HCT116 (cell line): ENCODE results near the gene RAN. TPM values are rescaled to one million over a fixed set of nuclear protein-coding genes. Genes with fewer than 3 reads are reported as not detected.
"Not testable (repeated sequence)": the region's sequence is repeated elsewhere in the genome, so short reads cannot be mapped to it uniquely, and the experiment has no call there.

Experiments used
- ATAC-seq: fragments of 200-7000 bp; cut with Tn5 transposase; 2 replicates; pipeline ENCODE4 v1.9.1; 2020; ENCODE audit warnings: mild to moderate bottlenecking, moderate library complexity
- BruUV-seq: library from RNA; stranded (reverse); fragments of 400-500 nt; replicated peaks from 2 replicates; lab custom pipeline; 2021; lab: Mats Ljungman, UMichigan
- CTCF ChIA-PET: fragments of 300-600 bp; sonication (Branson Sonifier 250); formaldehyde crosslinking; loops from one replicate; lab custom pipeline; 2021; ENCODE audit warnings: antibody characterized with exemption; lab: Charles Lee
- POLR2A ChIA-PET: fragments of 300-600, 350-600 bp; sonication (Branson Sonifier 250); formaldehyde crosslinking; loops from one replicate; lab custom pipeline; 2021; ENCODE audit warnings: antibody characterized with exemption; lab: Charles Lee
- RAD21 ChIA-PET, 2 experiments: fragments of 300-600 bp; sonication (Branson Sonifier 250); formaldehyde crosslinking; loops; one replicate each; lab custom pipeline; 2023; ENCODE audit warnings: low total read pairs in 2 of 2; ENCODE audit not compliant: uncharacterized antibody in 2 of 2, unreplicated experiment in 2 of 2, low non-redundant PET in 1 of 2; lab: Charles Lee
- DNase-seq: peaks from one replicate; pipeline ENCODE4 v3.0.0-alpha.2; 2010; ENCODE audit warnings: low read depth, low spot score
- H2AFZ ChIP-seq: fragments of 200-600 bp; shearing (Covaris generic), sonication (generic); 2 replicates; pipeline ENCODE4 v1.6.1; 2017; ENCODE audit warnings: low read depth, mixed run types, mixed read lengths, antibody characterized with exemption, low read length; ENCODE audit not compliant: poor library complexity, severe bottlenecking
- H3K27ac ChIP-seq: 2 replicates; pipeline ENCODE4 v1.5.1; 2012; ENCODE audit warnings: low read depth, low read length
- H3K27me3 ChIP-seq: fragments of 200-600 bp; sonication (generic); 2 replicates; pipeline ENCODE4 v1.6.1; 2016; ENCODE audit warnings: mixed run types, low read length, mixed read lengths; ENCODE audit not compliant: insufficient read depth
- H3K36me3 ChIP-seq, 2 experiments: fragments of 200-500 bp in 1 of 2; fragments of 200-600 bp in 1 of 2; sonication (Bioruptor generic) in 1 of 2; sonication (generic) in 1 of 2; 2 replicates each; pipeline versions ENCODE4 v1.5.1 to v1.6.1; 2014 to 2016; ENCODE audit warnings: low read length in 2 of 2, inconsistent platforms in 1 of 2, mixed read lengths in 1 of 2, mixed run types in 1 of 2; ENCODE audit not compliant: insufficient read depth in 2 of 2, control insufficient read depth in 1 of 2
- H3K4me1 ChIP-seq, 2 experiments: fragments of 200-600 bp in 1 of 2; sonication (generic) in 1 of 2; 2 replicates each; pipeline versions ENCODE4 v1.5.1 to v1.6.1; 2012 to 2017; ENCODE audit warnings: low read length in 2 of 2, inconsistent platforms in 1 of 2, mild to moderate bottlenecking in 1 of 2, mixed read lengths in 1 of 2, mixed run types in 1 of 2, moderate library complexity in 1 of 2; ENCODE audit not compliant: insufficient read depth in 2 of 2, control insufficient read depth in 1 of 2
- H3K4me2 ChIP-seq: fragments of 200-600 bp; sonication (generic); 2 replicates; pipeline ENCODE4 v1.6.1; 2017; ENCODE audit warnings: mixed run types, low read length, mixed read lengths
- H3K4me3 ChIP-seq, 2 experiments: fragments of 200-600 bp in 1 of 2; sonication (generic) in 1 of 2; replicated peaks in 1 of 2; 2 replicates each; pipeline ENCODE4 v1.5.1; 2011 to 2016; ENCODE audit warnings: low read length in 2 of 2, control low read depth in 1 of 2, low read depth in 1 of 2, mild to moderate bottlenecking in 1 of 2, mixed read lengths in 1 of 2, mixed run types in 1 of 2
- H3K79me2 ChIP-seq: fragments of 200-600 bp; sonication (generic); 2 replicates; pipeline ENCODE4 v1.6.1; 2017; ENCODE audit warnings: mild to moderate bottlenecking, mixed run types, low read length, moderate library complexity, mixed read lengths; ENCODE audit not compliant: insufficient read depth
- H3K9ac ChIP-seq: fragments of 200-600 bp; sonication (generic); 2 replicates; pipeline ENCODE4 v1.6.1; 2016; ENCODE audit warnings: low read length, mixed read lengths
- H3K9me2 ChIP-seq: fragments of 200-600 bp; sonication (generic), shearing (Covaris generic); 2 replicates; pipeline ENCODE4 v1.6.1; 2017; ENCODE audit warnings: mixed run types, mild to moderate bottlenecking, moderate library complexity; ENCODE audit not compliant: insufficient read depth
- H3K9me3 ChIP-seq, 2 experiments: fragments of 200-500 bp in 1 of 2; fragments of 200-600 bp in 1 of 2; sonication (Bioruptor generic) in 1 of 2; sonication (generic) in 1 of 2; 2 replicates each; pipeline ENCODE4 v1.6.1; 2014 to 2017; ENCODE audit warnings: low read length in 2 of 2, mixed read lengths in 2 of 2, inconsistent platforms in 1 of 2, low read depth in 1 of 2, mild to moderate bottlenecking in 1 of 2, mixed run types in 1 of 2, moderate library complexity in 1 of 2; ENCODE audit not compliant: control insufficient read depth in 1 of 2, insufficient read depth in 1 of 2
- H4K20me1 ChIP-seq: fragments of 200-600 bp; sonication (generic), shearing (Covaris generic); 2 replicates; pipeline ENCODE4 v1.6.1; 2017; ENCODE audit warnings: mixed run types, mild to moderate bottlenecking, moderate library complexity; ENCODE audit not compliant: insufficient read depth
- ATF3 ChIP-seq: IDR thresholded peaks from 2 replicates; pipeline ENCODE4 v1.6.1; 2012
- CEBPB ChIP-seq: IDR thresholded peaks from 2 replicates; pipeline ENCODE4 v1.6.1; 2012; ENCODE audit warnings: low read depth
- EGR1 ChIP-seq: IDR thresholded peaks from 2 replicates; pipeline ENCODE4 v1.6.1; 2012; ENCODE audit warnings: low read depth
- ELF1 ChIP-seq: IDR thresholded peaks from 2 replicates; pipeline ENCODE4 v1.6.1; 2012; ENCODE audit warnings: low read depth, borderline replicate concordance
- EZH2phosphoT487 ChIP-seq: fragments of 200-600 bp; IDR thresholded peaks from 2 replicates; pipeline ENCODE4 v1.6.1; 2018; ENCODE audit warnings: antibody characterized with exemption, borderline replicate concordance
- FOSL1 ChIP-seq: IDR thresholded peaks from 2 replicates; pipeline ENCODE4 v1.6.1; 2012; ENCODE audit warnings: low read depth
- MAX ChIP-seq: IDR thresholded peaks from 2 replicates; pipeline ENCODE4 v1.6.1; 2012
- POLR2AphosphoS5 ChIP-seq: IDR thresholded peaks from 2 replicates; pipeline ENCODE4 v1.6.1; 2011; ENCODE audit warnings: mild to moderate bottlenecking, low read depth, low read length, moderate library complexity
- RAD21 ChIP-seq: IDR thresholded peaks from 2 replicates; pipeline ENCODE4 v1.6.1; 2012; ENCODE audit warnings: low read depth, mild to moderate bottlenecking
- SIN3A ChIP-seq: IDR thresholded peaks from 2 replicates; pipeline ENCODE4 v1.6.1; 2012; ENCODE audit warnings: low read depth
- SP1 ChIP-seq: IDR thresholded peaks from 2 replicates; pipeline ENCODE4 v1.6.1; 2012; ENCODE audit warnings: low read depth
- SRF ChIP-seq: IDR thresholded peaks from 2 replicates; pipeline ENCODE4 v1.6.1; 2012; ENCODE audit warnings: low read depth
- YY1 ChIP-seq: IDR thresholded peaks from 2 replicates; pipeline ENCODE4 v1.6.1; 2011; ENCODE audit warnings: low read length, low read depth, moderate library complexity, mild to moderate bottlenecking; ENCODE audit not compliant: insufficient replicate concordance; ENCODE audit errors: extremely low read depth
- ZBTB33 ChIP-seq: IDR thresholded peaks from 2 replicates; pipeline ENCODE4 v1.6.1; 2011; ENCODE audit warnings: mild to moderate bottlenecking, low read length, moderate library complexity; ENCODE audit not compliant: insufficient replicate concordance; ENCODE audit errors: extremely low read depth
- ZFX ChIP-seq: fragments of 450-650 bp; IDR thresholded peaks from 2 replicates; pipeline ENCODE4 v1.6.1; 2017
- ZNF274 ChIP-seq: fragments of 200-500 bp; sonication (Bioruptor generic); IDR thresholded peaks from 2 replicates; pipeline ENCODE4 v1.6.1; 2014; ENCODE audit warnings: mild to moderate bottlenecking, low read depth, low read length, inconsistent platforms
- intact Hi-C: fragments of 100-400 bp; cut with micrococcal nuclease; formaldehyde crosslinking; loops from 2 replicates; pipeline ENCODE4 v1.10.0; 2022
- total RNA-seq: library from RNA; stranded (reverse); gene quantifications from one replicate; pipeline ENCODE4 v1.2.1, GENCODE V29; 2021; ENCODE audit not compliant: unreplicated experiment
- TF ChIP-seq, protein P1 (sequence below), 3 experiments: fragments of 200-600 bp in 1 of 3; sonication (generic) in 1 of 3; IDR thresholded peaks in 2 of 3; conservative IDR thresholded peaks in 1 of 3; 2 replicates each; pipeline ENCODE4 v1.5.1; 2012 to 2017; ENCODE audit warnings: low read depth in 2 of 3, low read length in 2 of 3, antibody characterized with exemption in 1 of 3, borderline replicate concordance in 1 of 3, control low read depth in 1 of 3, mild to moderate bottlenecking in 1 of 3, mixed read lengths in 1 of 3, mixed run types in 1 of 3, moderate library complexity in 1 of 3; ENCODE audit not compliant: insufficient read depth in 1 of 3

Gene RAN
- total RNA-seq, 1 experiment from 2014 or later: 1,420 TPM

DNA sequence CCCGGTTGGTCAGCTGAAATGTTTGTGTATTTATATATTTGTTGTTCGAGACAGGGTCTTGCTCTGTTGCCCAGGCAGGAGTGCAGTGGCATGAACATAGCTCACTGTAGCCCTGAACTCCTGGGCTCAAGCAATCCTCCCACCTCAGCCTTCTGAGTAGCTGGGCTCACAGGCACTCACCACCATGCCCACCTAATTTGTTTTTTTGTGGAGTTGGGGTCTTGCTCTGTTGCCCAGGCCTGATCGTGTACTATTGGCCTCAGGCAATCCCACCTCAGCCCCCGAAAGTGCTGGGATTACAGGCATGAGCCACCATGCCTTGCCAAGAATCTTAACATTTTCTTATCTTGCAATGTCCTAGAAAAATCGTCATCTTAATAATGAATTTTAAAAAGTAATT, 3.3 kb downstream of the RAN start:
- Histone ChIP-seq H3K27me3 (no peaks in the 10 kb centered on the region), H4K20me1 (peaks cover 33% of the 10 kb centered on the region; the same call in 1 of the 2 replicates), H3K27ac (no peak overlapping the region), H3K4me3 (no peak overlapping the region), H3K9ac (no peak overlapping the region), H3K36me3 (peaks cover 41 to 52% of the 10 kb centered on the region in 2 experiments), H3K9me2 (no peaks in the 10 kb centered on the region), H3K4me2 (no peak overlapping the region), H2AFZ (no peak overlapping the region), H3K9me3 (no peaks in the 10 kb centered on the region), H3K4me1 (peaks cover 10 to 22% of the 10 kb centered on the region in 2 experiments), H3K79me2 (peaks cover 50% of the 10 kb centered on the region)
- POLR2A ChIA-PET: no interaction called here
- no peak for DNase-seq
- TF ChIP-seq POLR2AphosphoS5: no peak; the same call in 1 of the 2 replicates
- no peak for TF ChIP-seq RAD21
- TF ChIP-seq ELF1: no peak
- TF ChIP-seq CEBPB: no peak
- no peak for TF ChIP-seq SP1
- no peak for TF ChIP-seq ZNF274
- no peak for TF ChIP-seq SIN3A
- TF ChIP-seq ZBTB33: no peak
- TF ChIP-seq, protein P1, sequence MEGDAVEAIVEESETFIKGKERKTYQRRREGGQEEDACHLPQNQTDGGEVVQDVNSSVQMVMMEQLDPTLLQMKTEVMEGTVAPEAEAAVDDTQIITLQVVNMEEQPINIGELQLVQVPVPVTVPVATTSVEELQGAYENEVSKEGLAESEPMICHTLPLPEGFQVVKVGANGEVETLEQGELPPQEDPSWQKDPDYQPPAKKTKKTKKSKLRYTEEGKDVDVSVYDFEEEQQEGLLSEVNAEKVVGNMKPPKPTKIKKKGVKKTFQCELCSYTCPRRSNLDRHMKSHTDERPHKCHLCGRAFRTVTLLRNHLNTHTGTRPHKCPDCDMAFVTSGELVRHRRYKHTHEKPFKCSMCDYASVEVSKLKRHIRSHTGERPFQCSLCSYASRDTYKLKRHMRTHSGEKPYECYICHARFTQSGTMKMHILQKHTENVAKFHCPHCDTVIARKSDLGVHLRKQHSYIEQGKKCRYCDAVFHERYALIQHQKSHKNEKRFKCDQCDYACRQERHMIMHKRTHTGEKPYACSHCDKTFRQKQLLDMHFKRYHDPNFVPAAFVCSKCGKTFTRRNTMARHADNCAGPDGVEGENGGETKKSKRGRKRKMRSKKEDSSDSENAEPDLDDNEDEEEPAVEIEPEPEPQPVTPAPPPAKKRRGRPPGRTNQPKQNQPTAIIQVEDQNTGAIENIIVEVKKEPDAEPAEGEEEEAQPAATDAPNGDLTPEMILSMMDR (IDR thresholded peaks at IDR 0.05 in 2 of 3, conservative IDR thresholded peaks at IDR 0.05 in 1 of 3; ENCODE audit: borderline replicate concordance in 1 of 3, insufficient read depth in 1 of 3, low read depth in 2 of 3, low read length in 2 of 3): no peak
- no peak for TF ChIP-seq FOSL1
- TF ChIP-seq SRF: no peak
- no peak for TF ChIP-seq YY1
- no peak for TF ChIP-seq MAX
- TF ChIP-seq EZH2phosphoT487: no peak
- TF ChIP-seq EGR1: no peak
- no peak for TF ChIP-seq ZFX
- TF ChIP-seq ATF3: no peak
- CTCF ChIA-PET: no interaction called here
- RAD21 ChIA-PET: no interaction called here
- no TSS peak for BruUV-seq
- no peak for ATAC-seq
- intact Hi-C loops: no loop called here

DNA sequence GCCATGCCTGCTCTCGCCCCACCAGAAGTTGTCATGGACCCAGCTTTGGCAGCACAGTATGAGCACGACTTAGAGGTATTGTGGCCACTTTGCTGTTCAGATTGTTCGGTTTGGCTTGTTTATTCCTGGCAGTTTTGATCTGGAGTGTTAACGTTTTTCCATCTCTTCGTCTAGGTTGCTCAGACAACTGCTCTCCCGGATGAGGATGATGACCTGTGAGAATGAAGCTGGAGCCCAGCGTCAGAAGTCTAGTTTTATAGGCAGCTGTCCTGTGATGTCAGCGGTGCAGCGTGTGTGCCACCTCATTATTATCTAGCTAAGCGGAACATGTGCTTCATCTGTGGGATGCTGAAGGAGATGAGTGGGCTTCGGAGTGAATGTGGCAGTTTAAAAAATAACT, 3.8 kb downstream of the RAN start:
- ATAC-seq, H3K4me2 ChIP-seq, DNase-seq, CTCF ChIA-PET, H3K27ac ChIP-seq, H3K9me2 ChIP-seq, H3K27me3 ChIP-seq, H3K9ac ChIP-seq, RAD21 ChIA-PET, H3K9me3 ChIP-seq, POLR2A ChIA-PET, H2AFZ ChIP-seq, H3K4me3 ChIP-seq, intact Hi-C loops: not testable (repeated sequence)
- peaks cover 33% of the 10 kb centered on the region; the same call in 1 of the 2 replicates for H4K20me1 ChIP-seq
- peaks cover 50% of the 10 kb centered on the region for H3K79me2 ChIP-seq
- peaks cover 41 to 52% of the 10 kb centered on the region in 2 experiments for H3K36me3 ChIP-seq
- H3K4me1 ChIP-seq: peaks cover 5 to 17% of the 10 kb centered on the region in 2 experiments; a peak in 3 of 4 replicates
- TSS peak; percentile 4 for BruUV-seq
